ENCODE data around the gene HSFX4. TPM values are rescaled to one million over a fixed set of nuclear protein-coding genes. Genes with fewer than 3 reads are reported as not detected.

Gene HSFX4, protein sequence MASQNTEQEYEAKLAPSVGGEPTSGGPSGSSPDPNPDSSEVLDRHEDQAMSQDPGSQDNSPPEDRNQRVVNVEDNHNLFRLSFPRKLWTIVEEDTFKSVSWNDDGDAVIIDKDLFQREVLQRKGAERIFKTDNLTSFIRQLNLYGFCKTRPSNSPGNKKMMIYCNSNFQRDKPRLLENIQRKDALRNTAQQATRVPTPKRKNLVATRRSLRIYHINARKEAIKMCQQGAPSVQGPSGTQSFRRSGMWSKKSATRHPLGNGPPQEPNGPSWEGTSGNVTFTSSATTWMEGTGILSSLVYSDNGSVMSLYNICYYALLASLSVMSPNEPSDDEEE
- not detected in 2 replicates for total RNA-seq

DNA sequence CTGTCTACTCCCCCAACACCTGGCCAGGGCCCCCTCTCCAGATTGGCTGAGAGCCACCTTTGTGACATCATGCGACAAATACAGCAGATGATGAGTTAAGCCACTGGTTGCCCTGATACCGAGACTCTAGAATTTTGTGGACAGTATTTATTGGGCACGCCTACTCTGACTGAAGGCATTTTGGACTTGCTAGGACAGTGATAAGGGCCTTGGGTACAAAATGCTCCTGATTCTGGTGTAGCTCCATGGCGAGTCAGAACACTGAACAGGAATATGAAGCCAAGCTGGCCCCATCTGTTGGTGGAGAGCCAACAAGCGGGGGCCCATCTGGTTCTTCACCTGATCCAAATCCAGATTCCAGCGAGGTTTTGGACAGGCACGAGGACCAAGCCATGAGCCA, at the start of gene HSFX4:
TSS of gene HSFX4 (plus strand) at position 174 of the 400 bp plus-strand sequence. CDS start at position 246, 72 bp downstream.

DNA sequence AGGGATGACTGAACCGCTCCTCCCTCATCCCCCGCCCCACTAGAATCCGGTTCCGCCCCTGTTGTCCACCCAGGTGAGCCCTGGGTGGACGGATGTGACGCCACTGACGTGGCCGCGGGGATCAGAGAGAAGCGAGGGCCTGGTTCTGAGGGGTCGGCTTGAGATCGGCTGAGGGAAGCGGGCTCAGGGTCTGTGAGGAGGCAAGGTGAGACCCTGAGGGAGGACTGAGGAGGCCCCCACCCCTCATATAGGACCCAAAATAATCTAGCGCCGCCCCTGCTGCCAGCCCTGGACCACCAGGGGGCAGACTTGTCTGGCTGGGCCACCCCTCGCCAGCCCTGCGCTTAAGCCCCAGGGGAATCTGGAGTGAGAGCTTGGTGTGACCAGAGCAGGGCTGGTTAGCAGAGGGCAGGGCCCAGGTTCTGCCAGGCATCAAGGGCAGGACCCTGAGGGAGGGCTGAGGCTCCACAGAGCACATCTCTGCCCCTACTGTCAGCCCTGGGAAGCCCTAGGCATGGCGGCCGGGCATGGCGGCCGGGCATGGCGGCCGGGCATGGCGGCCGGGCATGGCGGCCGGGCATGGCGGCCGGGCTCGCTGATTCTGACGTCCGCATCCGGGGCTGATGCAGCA, 48.2 kb upstream of the HSFX4 start, which contains the start of gene MAGEA8:
TSS of gene MAGEA8 (plus strand) at position 103 of the 631 bp plus-strand sequence. CDS start 3,090 bp downstream, outside the sequence.

DNA sequence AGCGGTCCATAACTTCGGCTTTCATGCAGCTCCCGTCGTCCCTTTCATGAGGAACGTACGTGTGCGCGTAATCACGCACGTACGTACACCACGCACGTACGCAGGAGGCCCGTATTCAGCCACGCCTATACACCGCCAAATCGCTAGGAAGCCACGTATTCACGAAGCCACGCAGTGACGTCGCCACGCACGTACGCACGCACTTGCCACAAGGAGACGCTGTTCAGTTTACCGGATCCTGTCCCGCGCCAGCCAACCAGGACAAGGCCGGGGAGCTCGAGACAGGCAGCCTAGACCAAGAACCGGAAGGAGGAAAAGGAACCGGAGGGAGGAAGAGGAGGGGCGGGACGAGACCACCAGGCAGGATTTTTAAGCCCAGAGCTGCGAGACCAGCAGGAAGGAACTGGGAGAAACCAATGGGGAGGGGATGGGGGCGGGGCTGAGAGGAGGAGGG, 9.1 kb downstream of the HSFX4 start, which contains the start of gene EOLA2:
TSS of gene EOLA2 (minus strand) at position 65 of the 454 bp plus-strand sequence. CDS start 4,617 bp downstream, outside the sequence.

Other genes with a start within 250 kb of the HSFX4 start
- not detected in 2 replicates for gene MAGEA11, start 217.5 kb upstream of the HSFX4 start, total RNA-seq
- 0.18 and 0.86 TPM in 2 replicates for gene HSFX1, start 155.5 kb upstream of the HSFX4 start, total RNA-seq
- gene MAGEA9, start 147.6 kb upstream of the HSFX4 start, total RNA-seq, result not detected in 2 replicates
- not detected in 2 replicates for gene MAGEA8, start 48.4 kb upstream of the HSFX4 start, total RNA-seq
- gene EOLA2, start 8.9 kb downstream of the HSFX4 start, total RNA-seq, result 34.7 and 43.2 TPM in 2 replicates

Measured in myometrial cell (primary cell).